Measurements from ENCODE around the gene IL11RA.

Gene IL11RA

GRCh38 chr9:34628656-34629490, 23.1 kb upstream of the IL11RA start, which contains the start of gene ARID3C:
Gene ARID3C, minus strand, starts transcription at chr9:34629066. Its CDS starts 1,052 bp downstream, at chr9:34628014.
- CTCF ChIA-PET: no interaction called here
- peak; percentile 58 for DNase-seq (ENCODE audit: extremely low spot score)
- TF ChIP-seq L3MBTL2 (conservative IDR thresholded peaks at IDR 0.05): no peak
- no peak for TF ChIP-seq ZNF384 (IDR thresholded peaks at IDR 0.05)
- no peak for TF ChIP-seq ELF4 (IDR thresholded peaks at IDR 0.05)
- no peak for TF ChIP-seq FOXK2 (IDR thresholded peaks at IDR 0.05)
- no peak for TF ChIP-seq SUZ12 (IDR thresholded peaks at IDR 0.05)
- no peak for TF ChIP-seq FOXM1 (IDR thresholded peaks at IDR 0.05; ENCODE audit: borderline replicate concordance)
- no peak for TF ChIP-seq FOXA1 (IDR thresholded peaks at IDR 0.05)
- no peak for TF ChIP-seq LEF1 (IDR thresholded peaks at IDR 0.05; ENCODE audit: borderline replicate concordance)
- TF ChIP-seq CTBP1 (IDR thresholded peaks at IDR 0.05; ENCODE audit: borderline replicate concordance): no peak
- no peak for TF ChIP-seq ARNT (IDR thresholded peaks at IDR 0.05)
- no peak for TF ChIP-seq HDGF (IDR thresholded peaks at IDR 0.05; ENCODE audit: borderline replicate concordance)
- POLR2A ChIA-PET: interaction anchor here (0.6 to 1.1 kb wide), 2 partner anchors 8 to 211 kb away, joined by 3 read pairs; partner anchors contain the start of gene DCTN3

GRCh38 chr9:34629491-34629808, 22.5 kb upstream of the IL11RA start:
- ChIA-PET POLR2A (interaction anchor here (0.6 to 1.1 kb wide), 2 partner anchors 9 to 212 kb away, joined by 3 read pairs; partner anchors contain the start of gene DCTN3), CTCF (no interaction called here)
- DNase-seq (ENCODE audit: extremely low spot score): no peak
- TF ChIP-seq PKNOX1 (IDR thresholded peaks at IDR 0.05) (no peak), ELF4 (IDR thresholded peaks at IDR 0.05) (no peak), ARNT (IDR thresholded peaks at IDR 0.05) (no peak), ZNF384 (IDR thresholded peaks at IDR 0.05) (no peak), SUZ12 (IDR thresholded peaks at IDR 0.05) (no peak), CTBP1 (IDR thresholded peaks at IDR 0.05; ENCODE audit: borderline replicate concordance) (no peak), FOXA1 (IDR thresholded peaks at IDR 0.05) (no peak), BHLHE40 (IDR thresholded peaks at IDR 0.05; ENCODE audit: borderline replicate concordance) (no peak), HDGF (IDR thresholded peaks at IDR 0.05; ENCODE audit: borderline replicate concordance) (no peak), NFRKB (IDR thresholded peaks at IDR 0.05) (no peak)

GRCh38 chr9:34630402-34631154, 21.4 kb upstream of the IL11RA start:
- no peak for DNase-seq (ENCODE audit: extremely low spot score)
- POLR2A ChIA-PET: no interaction called here
- no peak for TF ChIP-seq HDGF (IDR thresholded peaks at IDR 0.05; ENCODE audit: borderline replicate concordance)
- TF ChIP-seq ZNF384 (IDR thresholded peaks at IDR 0.05): no peak
- no peak for TF ChIP-seq LEF1 (IDR thresholded peaks at IDR 0.05; ENCODE audit: borderline replicate concordance)
- TF ChIP-seq ARNT (IDR thresholded peaks at IDR 0.05): no peak
- no peak for TF ChIP-seq PKNOX1 (IDR thresholded peaks at IDR 0.05)
- TF ChIP-seq CTBP1 (IDR thresholded peaks at IDR 0.05; ENCODE audit: borderline replicate concordance): no peak
- no peak for TF ChIP-seq TARDBP (IDR thresholded peaks at IDR 0.05)
- no peak for TF ChIP-seq BHLHE40 (IDR thresholded peaks at IDR 0.05; ENCODE audit: borderline replicate concordance)
- TF ChIP-seq FOXK2 (IDR thresholded peaks at IDR 0.05): no peak
- TF ChIP-seq ELF4 (IDR thresholded peaks at IDR 0.05): no peak
- TF ChIP-seq FOXM1 (IDR thresholded peaks at IDR 0.05; ENCODE audit: borderline replicate concordance): no peak
- no peak for TF ChIP-seq FOXA1 (IDR thresholded peaks at IDR 0.05)
- no peak for TF ChIP-seq SUZ12 (IDR thresholded peaks at IDR 0.05)
- TF ChIP-seq NFRKB (IDR thresholded peaks at IDR 0.05): no peak
- no peak for TF ChIP-seq SP1 (IDR thresholded peaks at IDR 0.05)
- no peak for TF ChIP-seq L3MBTL2 (conservative IDR thresholded peaks at IDR 0.05)
- CTCF ChIA-PET: no interaction called here

- POLR2A ChIA-PET: interaction anchor here (0.5 to 6.0 kb wide), 3 partner anchors 13 to 341 kb away, joined by 4 to 67 read pairs (median 6); partner anchors contain the start of genes GALT and RPP25L
- CTCF ChIA-PET: interaction anchor here (0.5 to 3.7 kb wide), 8 partner anchors 11 to 560 kb away, joined by 3 to 15 read pairs (median 5); partner anchors contain the start of genes GALT and RPP25L
- no peak for DNase-seq (ENCODE audit: extremely low spot score)
- no peak for TF ChIP-seq ARNT (IDR thresholded peaks at IDR 0.05)
- no peak for TF ChIP-seq TARDBP (IDR thresholded peaks at IDR 0.05)
- no peak for TF ChIP-seq BHLHE40 (IDR thresholded peaks at IDR 0.05; ENCODE audit: borderline replicate concordance)
- TF ChIP-seq SP1 (IDR thresholded peaks at IDR 0.05): no peak
- no peak for TF ChIP-seq ELF4 (IDR thresholded peaks at IDR 0.05)
Observed at GRCh38 chr9:34633166-34633565, 18.8 kb upstream of the IL11RA start.

GRCh38 chr9:34633851-34634550, 18.0 kb upstream of the IL11RA start:
- ChIA-PET POLR2A (interaction anchor here (1.0 to 6.0 kb wide), 2 partner anchors 12 to 22 kb away, joined by 6 to 67 read pairs; partner anchors contain the start of genes GALT and RPP25L), CTCF (interaction anchor here (0.6 to 3.7 kb wide), 9 partner anchors 10 to 67 kb away, joined by 3 to 15 read pairs (median 4); partner anchors contain the start of genes DCTN3, GALT and RPP25L)
- DNase-seq (ENCODE audit: extremely low spot score): peak; percentile 75
- TF ChIP-seq BHLHE40 (IDR thresholded peaks at IDR 0.05; ENCODE audit: borderline replicate concordance): no peak
- no peak for TF ChIP-seq FOXA1 (IDR thresholded peaks at IDR 0.05)
- TF ChIP-seq NFRKB (IDR thresholded peaks at IDR 0.05): no peak
- TF ChIP-seq CTBP1 (IDR thresholded peaks at IDR 0.05; ENCODE audit: borderline replicate concordance): no peak
- TF ChIP-seq L3MBTL2 (conservative IDR thresholded peaks at IDR 0.05): no peak
- TF ChIP-seq PKNOX1 (IDR thresholded peaks at IDR 0.05): no peak
- no peak for TF ChIP-seq SP1 (IDR thresholded peaks at IDR 0.05)
- TF ChIP-seq ARNT (IDR thresholded peaks at IDR 0.05): no peak
- TF ChIP-seq FOXK2 (IDR thresholded peaks at IDR 0.05): no peak
- no peak for TF ChIP-seq HDGF (IDR thresholded peaks at IDR 0.05; ENCODE audit: borderline replicate concordance)
- TF ChIP-seq FOXM1 (IDR thresholded peaks at IDR 0.05; ENCODE audit: borderline replicate concordance): no peak
- TF ChIP-seq TARDBP (IDR thresholded peaks at IDR 0.05): no peak
- no peak for TF ChIP-seq LEF1 (IDR thresholded peaks at IDR 0.05; ENCODE audit: borderline replicate concordance)
- no peak for TF ChIP-seq SUZ12 (IDR thresholded peaks at IDR 0.05)
